Measurements from ENCODE around the gene TDRD1.
"Not testable (repeated sequence)": the region's sequence is repeated elsewhere in the genome, so short reads cannot be mapped to it uniquely, and the experiment has no call there.

Gene TDRD1, protein sequence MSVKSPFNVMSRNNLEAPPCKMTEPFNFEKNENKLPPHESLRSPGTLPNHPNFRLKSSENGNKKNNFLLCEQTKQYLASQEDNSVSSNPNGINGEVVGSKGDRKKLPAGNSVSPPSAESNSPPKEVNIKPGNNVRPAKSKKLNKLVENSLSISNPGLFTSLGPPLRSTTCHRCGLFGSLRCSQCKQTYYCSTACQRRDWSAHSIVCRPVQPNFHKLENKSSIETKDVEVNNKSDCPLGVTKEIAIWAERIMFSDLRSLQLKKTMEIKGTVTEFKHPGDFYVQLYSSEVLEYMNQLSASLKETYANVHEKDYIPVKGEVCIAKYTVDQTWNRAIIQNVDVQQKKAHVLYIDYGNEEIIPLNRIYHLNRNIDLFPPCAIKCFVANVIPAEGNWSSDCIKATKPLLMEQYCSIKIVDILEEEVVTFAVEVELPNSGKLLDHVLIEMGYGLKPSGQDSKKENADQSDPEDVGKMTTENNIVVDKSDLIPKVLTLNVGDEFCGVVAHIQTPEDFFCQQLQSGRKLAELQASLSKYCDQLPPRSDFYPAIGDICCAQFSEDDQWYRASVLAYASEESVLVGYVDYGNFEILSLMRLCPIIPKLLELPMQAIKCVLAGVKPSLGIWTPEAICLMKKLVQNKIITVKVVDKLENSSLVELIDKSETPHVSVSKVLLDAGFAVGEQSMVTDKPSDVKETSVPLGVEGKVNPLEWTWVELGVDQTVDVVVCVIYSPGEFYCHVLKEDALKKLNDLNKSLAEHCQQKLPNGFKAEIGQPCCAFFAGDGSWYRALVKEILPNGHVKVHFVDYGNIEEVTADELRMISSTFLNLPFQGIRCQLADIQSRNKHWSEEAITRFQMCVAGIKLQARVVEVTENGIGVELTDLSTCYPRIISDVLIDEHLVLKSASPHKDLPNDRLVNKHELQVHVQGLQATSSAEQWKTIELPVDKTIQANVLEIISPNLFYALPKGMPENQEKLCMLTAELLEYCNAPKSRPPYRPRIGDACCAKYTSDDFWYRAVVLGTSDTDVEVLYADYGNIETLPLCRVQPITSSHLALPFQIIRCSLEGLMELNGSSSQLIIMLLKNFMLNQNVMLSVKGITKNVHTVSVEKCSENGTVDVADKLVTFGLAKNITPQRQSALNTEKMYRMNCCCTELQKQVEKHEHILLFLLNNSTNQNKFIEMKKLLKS

GRCh38 chr10:114179148-114179547, at the start of gene TDRD1:
TDRD1 (plus strand) TSS chr10:114179353; CDS start chr10:114187832, 8,479 bp downstream.
- DNase-seq = no peak

DNA sequence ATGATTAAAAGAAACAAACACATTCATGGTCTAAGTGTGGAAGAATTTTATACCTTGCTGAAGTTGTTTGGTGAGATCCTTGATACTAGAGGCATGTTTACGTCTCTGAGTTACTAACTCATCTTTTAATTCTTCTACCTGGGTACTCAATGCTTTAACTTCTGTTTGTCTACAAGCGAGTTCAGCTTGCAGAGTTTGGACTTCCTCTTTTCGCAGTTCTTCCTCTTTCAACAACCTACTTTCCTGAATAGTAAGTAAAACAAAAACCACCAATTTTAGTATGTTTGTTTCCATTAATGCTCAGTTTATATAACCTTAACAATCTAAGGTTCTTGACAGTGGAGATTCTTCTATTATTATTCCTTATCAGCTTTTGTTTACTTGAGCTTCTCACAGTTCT, 48.1 kb upstream of the TDRD1 start:
- peak; percentile 6 for DNase-seq

- DNase-seq = no peak
Measured at GRCh38 chr10:114135476-114135875, 43.7 kb upstream of the TDRD1 start.

DNA sequence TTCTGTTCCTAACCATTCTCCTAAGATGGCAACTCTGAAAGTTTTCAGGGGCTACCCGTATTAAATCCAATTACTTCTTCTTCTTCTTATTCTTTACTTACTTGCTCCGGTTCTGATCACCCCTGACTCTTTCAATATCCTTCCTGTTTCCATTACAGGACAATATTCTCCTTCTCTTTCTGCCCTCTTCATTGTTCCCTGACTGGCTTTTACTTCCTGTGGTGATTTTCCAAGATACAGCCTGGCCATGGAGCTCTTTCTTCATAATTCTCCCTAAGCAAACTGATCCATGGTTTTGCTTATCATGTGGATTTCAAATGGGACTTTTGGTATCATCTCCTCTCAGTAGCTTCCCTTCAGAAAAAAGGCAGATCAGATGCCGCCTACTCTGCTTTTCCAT, 40.6 kb upstream of the TDRD1 start:
- DNase-seq = no peak

DNA sequence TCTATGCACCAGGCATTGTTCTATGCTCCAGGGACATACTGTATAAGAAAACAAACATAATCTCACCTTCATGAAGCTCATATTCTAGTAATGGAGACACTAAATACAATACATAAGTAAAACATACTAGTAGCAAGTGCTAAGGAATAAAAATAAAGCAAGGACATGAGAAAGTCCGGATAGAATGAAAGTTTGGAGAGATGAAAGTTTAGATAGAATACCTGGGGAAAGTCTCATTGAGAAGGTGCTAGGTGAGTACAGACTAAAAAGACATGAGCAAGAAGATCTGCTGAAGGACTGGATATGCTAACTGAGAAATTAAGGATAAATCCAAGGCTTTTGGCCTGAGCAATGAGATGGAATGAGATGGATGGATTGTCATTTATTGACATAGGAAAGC, 39.1 kb upstream of the TDRD1 start:
- DNase-seq = no peak

DNA sequence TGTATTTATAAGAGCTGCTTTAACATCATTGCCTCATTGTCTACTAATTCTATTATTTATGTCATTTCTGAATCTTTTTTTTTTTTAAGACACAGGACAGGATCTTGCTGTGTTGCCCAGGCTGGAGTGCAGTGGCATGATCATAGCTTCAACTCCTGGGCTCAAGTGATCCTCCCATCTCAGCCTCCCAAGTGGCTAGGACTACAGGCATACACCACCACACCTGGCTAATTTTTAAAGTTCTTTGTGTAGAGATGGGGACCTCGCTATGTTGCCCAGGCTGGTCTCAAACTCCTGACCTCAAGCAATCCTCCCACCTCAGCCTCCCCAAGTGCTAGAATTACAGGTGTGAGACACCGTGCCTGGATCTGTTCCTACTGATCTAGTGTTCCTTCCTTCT, 38.3 kb upstream of the TDRD1 start:
- not testable (repeated sequence) for DNase-seq

- DNase-seq = no peak
Measured at GRCh38 chr10:114142018-114142417, 37.1 kb upstream of the TDRD1 start.

DNA sequence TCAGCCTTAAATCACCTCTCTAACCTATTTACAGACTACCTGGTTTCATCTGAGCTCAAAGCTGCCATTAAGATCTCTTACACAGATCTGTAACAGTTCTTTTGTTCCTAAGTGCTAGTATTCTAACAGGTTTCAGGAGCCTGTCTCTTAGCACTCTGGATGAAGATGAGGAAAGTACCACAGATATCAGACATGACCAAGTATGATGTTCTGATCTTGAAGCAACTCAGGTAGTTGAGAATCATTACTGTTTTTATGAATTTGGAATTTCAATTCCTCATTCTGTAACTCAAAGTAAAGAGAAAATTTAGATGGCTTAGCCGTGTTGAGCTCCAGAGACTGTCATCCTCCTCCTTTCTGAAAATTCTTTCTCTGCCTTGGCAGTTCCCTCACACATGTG, 36.0 kb upstream of the TDRD1 start:
- DNase-seq = no peak

DNA sequence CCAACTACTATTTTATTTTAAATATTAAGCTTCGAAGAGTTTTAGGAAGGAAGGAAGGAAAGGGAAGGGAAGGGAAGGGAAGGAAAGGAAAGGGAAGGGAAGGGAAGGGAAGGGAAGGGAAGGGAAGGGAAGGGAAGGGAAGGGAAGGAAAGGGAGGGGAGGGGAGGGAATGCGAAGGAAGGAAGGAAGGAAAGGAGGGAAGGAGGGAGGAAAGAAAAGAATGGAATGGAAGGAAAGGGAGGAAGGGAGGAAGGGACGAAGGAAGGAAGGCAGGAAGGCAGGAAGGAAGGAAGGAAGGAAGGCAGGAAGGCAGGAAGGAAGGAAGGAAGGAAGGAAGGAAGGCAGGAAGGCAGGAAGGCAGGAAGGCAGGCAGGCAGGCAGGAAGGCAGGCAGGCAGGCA, 29.7 kb upstream of the TDRD1 start:
- DNase-seq = not testable (repeated sequence)

- no peak for DNase-seq
Measured at GRCh38 chr10:114151486-114151885, 27.7 kb upstream of the TDRD1 start.

- no peak for DNase-seq
Measured at GRCh38 chr10:114151892-114152291, 27.3 kb upstream of the TDRD1 start.

DNA sequence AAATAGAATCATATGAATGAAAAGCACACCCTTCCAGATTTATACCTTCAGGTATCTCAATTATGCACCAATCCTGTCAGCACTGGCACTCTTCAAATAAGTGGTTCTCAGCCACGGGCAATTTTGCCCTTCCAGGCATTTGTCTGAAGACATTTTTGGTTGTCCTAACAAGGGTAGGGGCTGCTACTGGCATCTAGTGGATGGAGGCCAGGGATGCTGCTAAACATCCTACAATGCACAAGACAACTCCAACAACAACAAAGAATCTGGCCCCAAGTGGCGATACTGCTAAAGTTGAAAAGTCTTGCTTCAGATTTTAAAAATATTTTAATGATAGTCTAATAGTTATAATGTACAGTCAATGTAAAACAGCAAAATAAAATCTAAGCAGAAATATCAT, 21.2 kb upstream of the TDRD1 start:
- no peak for DNase-seq

DNA sequence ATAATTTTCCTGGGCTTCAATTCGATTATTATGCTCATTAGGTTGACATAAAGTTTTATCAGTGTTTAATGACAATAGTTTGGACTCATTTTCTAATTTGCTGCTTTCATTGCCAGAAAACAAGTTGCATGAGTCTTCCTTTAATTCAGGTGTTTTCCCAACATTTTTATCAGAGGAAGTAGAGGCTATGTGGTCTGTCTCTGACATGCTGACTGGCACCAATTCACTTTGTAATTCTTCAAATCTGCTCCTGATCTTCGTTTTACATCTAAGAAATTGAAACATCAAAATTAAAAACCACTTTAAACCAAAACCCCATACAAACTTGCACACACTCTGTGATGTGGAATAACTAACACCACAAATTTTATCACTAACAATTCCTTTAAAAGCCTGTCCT, 16.1 kb upstream of the TDRD1 start:
- no peak for DNase-seq

DNA sequence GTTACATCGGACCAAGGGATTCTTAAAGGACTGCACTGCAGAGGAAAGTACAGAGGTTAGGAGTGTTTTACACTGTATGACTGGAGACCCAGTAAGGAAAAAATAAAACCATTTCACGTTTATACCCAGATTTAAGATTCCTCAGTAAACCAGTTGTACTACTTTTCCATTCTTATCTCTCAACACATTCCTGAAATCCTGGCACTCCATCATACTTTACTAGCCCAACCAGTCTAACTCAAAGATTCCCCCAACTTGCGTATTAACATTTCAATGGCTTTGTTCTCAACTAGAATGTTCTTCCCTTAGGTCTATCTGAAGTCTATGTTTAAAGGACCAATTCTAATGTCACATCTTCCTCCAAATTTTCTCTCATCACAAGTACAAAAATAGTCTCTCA, 13.1 kb upstream of the TDRD1 start:
- no peak for DNase-seq

DNA sequence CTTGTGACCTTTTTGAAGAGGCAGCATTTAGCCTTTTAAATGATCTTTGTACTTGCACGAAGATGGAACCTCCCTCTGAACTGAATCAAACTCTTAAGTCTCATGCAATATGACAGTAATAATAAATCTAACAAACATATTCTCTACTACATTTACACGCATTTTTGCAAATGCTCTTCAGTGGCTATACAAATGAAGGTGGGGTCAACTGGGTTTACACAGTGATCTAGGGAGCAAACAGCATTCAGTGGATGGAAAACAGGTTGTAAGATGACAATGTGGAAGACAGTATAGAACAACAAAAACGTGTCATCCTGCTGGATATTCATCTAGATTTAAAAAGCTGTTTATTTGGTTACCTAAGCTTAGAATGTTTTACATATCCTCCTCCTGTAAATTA, 12.7 kb upstream of the TDRD1 start:
- DNase-seq = no peak

DNA sequence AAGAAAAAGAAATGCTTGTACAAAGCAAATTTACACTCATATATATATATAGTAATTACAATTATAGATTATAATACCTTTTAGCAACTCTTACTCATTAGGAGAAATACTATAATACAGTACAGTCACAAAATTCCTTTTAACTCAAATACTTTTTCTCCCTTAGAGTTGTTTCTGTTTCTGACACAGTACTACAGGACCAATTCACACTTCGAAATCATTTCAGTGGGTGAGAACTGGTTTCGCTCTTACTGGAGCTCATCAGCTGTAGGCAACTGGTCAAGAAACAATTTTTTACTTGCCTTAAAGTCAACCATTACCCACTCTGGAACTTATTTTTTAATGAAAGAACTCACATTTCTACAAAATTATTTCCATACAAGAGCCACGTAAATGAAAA, 11.2 kb upstream of the TDRD1 start:
- DNase-seq = no peak

DNA sequence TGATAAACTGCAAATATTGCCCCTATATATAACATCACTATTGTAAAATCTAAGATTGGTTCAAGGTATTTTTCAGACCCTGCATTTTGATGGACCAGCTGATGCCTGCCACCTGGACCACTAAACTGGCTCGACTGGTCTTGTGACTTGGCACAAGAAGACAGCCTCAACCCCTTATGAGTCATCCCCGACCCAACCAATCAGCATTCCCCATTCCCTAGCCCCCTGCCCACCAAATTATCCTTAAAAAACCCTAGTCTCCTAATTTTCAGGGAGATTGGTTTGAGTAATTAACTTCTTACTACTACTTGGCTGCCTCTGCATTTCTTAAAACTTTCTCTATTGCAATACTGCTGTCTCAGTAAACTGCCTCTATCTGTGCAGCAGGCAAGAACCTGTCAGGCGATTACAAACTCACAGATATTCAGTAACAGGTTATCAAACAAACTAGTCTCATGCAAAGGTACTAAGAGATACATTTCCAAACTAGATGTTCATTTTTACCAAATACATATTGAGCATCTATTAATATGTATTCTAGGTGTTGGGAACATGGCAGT, 10.6 kb upstream of the TDRD1 start:
- DNase-seq = no peak

DNA sequence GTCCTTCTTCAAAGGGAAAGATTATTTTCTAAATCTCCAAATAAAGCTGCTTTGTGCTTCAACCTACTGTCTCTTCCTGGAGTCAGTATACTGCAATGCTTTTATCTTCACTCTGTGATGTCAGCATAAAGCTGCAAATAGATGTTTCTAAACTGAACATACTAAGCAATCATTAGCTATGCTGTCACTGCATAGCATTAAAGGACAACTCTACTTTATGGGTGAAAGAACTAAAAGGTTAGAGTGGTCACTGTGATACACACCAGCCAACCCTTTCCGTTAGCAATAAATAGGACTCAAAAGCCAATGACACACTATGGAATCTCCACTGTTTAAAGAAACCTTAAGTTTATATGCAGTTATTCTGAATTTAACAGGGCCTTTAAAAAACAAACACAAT, 6.9 kb upstream of the TDRD1 start:
- DNase-seq = no peak

GRCh38 chr10:114172776-114173602, 6.2 kb upstream of the TDRD1 start:
- peak; percentile 8 for DNase-seq

GRCh38 chr10:114173603-114173920, 5.6 kb upstream of the TDRD1 start:
- peak; percentile 3 for DNase-seq

GRCh38 chr10:114173921-114174694, 5.0 kb upstream of the TDRD1 start, which contains the start of gene CCDC186:
CCDC186 (minus strand) TSS chr10:114174203; CDS start chr10:114163268, 10,935 bp downstream.
- DNase-seq = peak; percentile 97

Measured in RPMI8226 (cell line).